IPS-18c (cell line): ENCODE data around the gene PIK3R2.

ENCODE experiments used
- H3K4me3 ChIP-seq: 2 replicates; pipeline ENCODE4 v1.7.0; 2013; ENCODE audit warnings: low read depth, mild to moderate bottlenecking, low read length, moderate library complexity; ENCODE audit not compliant: insufficient read depth
- H3K9me3 ChIP-seq: one replicate; pipeline ENCODE4 v1.6.1; 2013; ENCODE audit warnings: mild to moderate bottlenecking, low read length, moderate library complexity; ENCODE audit not compliant: control insufficient read depth, insufficient read depth

The PIK3R2 gene

GRCh38 chr19:18120127-18120526 is 32.8 kb upstream of the PIK3R2 start:
- Histone ChIP-seq H3K4me3 (no peak overlapping the region), H3K9me3 (peaks cover 5% of the 10 kb centered on the region)

GRCh38 chr19:18121166-18121565 is 31.8 kb upstream of the PIK3R2 start:
- Histone ChIP-seq H3K9me3 (peaks cover 5% of the 10 kb centered on the region), H3K4me3 (no peak overlapping the region)

- H3K9me3 ChIP-seq, result peaks cover 5% of the 10 kb centered on the region
- H3K4me3 ChIP-seq, result no peak overlapping the region
Measured at GRCh38 chr19:18122424-18122823, 30.5 kb upstream of the PIK3R2 start.

GRCh38 chr19:18122860-18123795 is 29.8 kb upstream of the PIK3R2 start:
- Histone ChIP-seq H3K4me3 (no peak overlapping the region), H3K9me3 (peaks cover 5% of the 10 kb centered on the region)

GRCh38 chr19:18123819-18124218 is 29.1 kb upstream of the PIK3R2 start:
- H3K9me3 ChIP-seq, result peaks cover 5% of the 10 kb centered on the region
- no peak overlapping the region for H3K4me3 ChIP-seq

- Histone ChIP-seq H3K9me3 (peaks cover 5% of the 10 kb centered on the region), H3K4me3 (no peak overlapping the region)
Measured at GRCh38 chr19:18126097-18126496, 26.9 kb upstream of the PIK3R2 start.

GRCh38 chr19:18128044-18128443 is 24.9 kb upstream of the PIK3R2 start:
- Histone ChIP-seq H3K9me3 (peaks cover 5% of the 10 kb centered on the region), H3K4me3 (no peak overlapping the region)

GRCh38 chr19:18128805-18129204 is 24.2 kb upstream of the PIK3R2 start:
- Histone ChIP-seq H3K9me3 (peaks cover 5% of the 10 kb centered on the region), H3K4me3 (no peak overlapping the region)

GRCh38 chr19:18130523-18131242 is 22.3 kb upstream of the PIK3R2 start:
- H3K4me3 ChIP-seq, result no peak overlapping the region
- H3K9me3 ChIP-seq, result no peaks in the 10 kb centered on the region

GRCh38 chr19:18131841-18132596 is 20.9 kb upstream of the PIK3R2 start:
- Histone ChIP-seq H3K4me3 (no peak overlapping the region), H3K9me3 (no peaks in the 10 kb centered on the region)

- H3K9me3 ChIP-seq, result no peaks in the 10 kb centered on the region
- H3K4me3 ChIP-seq, result no peak overlapping the region
Measured at GRCh38 chr19:18135712-18136584, 17.0 kb upstream of the PIK3R2 start.

- H3K4me3 ChIP-seq, result no peak overlapping the region
- H3K9me3 ChIP-seq, result no peaks in the 10 kb centered on the region
Measured at GRCh38 chr19:18137242-18137641, 15.7 kb upstream of the PIK3R2 start.

GRCh38 chr19:18137657-18138339 is 15.2 kb upstream of the PIK3R2 start:
- Histone ChIP-seq H3K9me3 (no peaks in the 10 kb centered on the region), H3K4me3 (no peak overlapping the region)

- Histone ChIP-seq H3K9me3 (no peaks in the 10 kb centered on the region), H3K4me3 (no peak overlapping the region)
Measured at GRCh38 chr19:18140473-18140872, 12.5 kb upstream of the PIK3R2 start.

- no peak overlapping the region for H3K4me3 ChIP-seq
- no peaks in the 10 kb centered on the region for H3K9me3 ChIP-seq
Measured at GRCh38 chr19:18141031-18141430, 11.9 kb upstream of the PIK3R2 start.

GRCh38 chr19:18143902-18144301 is 9.1 kb upstream of the PIK3R2 start:
- H3K9me3 ChIP-seq, result no peaks in the 10 kb centered on the region
- no peak overlapping the region for H3K4me3 ChIP-seq
